ENCODE measurements around the gene SVOPL.

DNA sequence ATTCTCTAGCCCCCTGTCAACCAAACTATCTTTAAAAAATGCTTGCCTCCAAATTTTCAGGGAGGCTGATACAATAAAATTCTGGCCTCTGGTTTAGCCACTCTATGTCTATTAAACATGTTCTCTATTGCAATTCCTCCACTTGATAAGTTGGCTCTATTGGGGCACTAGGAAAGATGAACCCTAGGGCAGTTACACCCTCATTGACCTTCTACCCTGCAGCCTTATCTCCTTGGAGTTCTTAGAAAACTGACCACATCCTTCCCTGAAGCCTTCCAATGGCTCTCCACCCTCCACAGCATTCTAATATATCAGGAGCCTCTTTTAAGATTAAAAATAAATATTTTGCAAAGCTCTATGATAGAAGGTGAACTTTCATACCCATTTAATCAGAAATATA lies 30.6 kb downstream of the SVOPL start:
- TF ChIP-seq, protein P1, sequence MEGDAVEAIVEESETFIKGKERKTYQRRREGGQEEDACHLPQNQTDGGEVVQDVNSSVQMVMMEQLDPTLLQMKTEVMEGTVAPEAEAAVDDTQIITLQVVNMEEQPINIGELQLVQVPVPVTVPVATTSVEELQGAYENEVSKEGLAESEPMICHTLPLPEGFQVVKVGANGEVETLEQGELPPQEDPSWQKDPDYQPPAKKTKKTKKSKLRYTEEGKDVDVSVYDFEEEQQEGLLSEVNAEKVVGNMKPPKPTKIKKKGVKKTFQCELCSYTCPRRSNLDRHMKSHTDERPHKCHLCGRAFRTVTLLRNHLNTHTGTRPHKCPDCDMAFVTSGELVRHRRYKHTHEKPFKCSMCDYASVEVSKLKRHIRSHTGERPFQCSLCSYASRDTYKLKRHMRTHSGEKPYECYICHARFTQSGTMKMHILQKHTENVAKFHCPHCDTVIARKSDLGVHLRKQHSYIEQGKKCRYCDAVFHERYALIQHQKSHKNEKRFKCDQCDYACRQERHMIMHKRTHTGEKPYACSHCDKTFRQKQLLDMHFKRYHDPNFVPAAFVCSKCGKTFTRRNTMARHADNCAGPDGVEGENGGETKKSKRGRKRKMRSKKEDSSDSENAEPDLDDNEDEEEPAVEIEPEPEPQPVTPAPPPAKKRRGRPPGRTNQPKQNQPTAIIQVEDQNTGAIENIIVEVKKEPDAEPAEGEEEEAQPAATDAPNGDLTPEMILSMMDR (IDR thresholded peaks at IDR 0.05) = no peak
- TF ChIP-seq TCF7L2 (IDR thresholded peaks at IDR 0.05; ENCODE audit: low read depth, low read length) (no peak), SIN3A (IDR thresholded peaks at IDR 0.05; ENCODE audit: borderline replicate concordance, insufficient read depth, low read depth, low read length) (no peak)
- TF ChIP-seq, protein P2, sequence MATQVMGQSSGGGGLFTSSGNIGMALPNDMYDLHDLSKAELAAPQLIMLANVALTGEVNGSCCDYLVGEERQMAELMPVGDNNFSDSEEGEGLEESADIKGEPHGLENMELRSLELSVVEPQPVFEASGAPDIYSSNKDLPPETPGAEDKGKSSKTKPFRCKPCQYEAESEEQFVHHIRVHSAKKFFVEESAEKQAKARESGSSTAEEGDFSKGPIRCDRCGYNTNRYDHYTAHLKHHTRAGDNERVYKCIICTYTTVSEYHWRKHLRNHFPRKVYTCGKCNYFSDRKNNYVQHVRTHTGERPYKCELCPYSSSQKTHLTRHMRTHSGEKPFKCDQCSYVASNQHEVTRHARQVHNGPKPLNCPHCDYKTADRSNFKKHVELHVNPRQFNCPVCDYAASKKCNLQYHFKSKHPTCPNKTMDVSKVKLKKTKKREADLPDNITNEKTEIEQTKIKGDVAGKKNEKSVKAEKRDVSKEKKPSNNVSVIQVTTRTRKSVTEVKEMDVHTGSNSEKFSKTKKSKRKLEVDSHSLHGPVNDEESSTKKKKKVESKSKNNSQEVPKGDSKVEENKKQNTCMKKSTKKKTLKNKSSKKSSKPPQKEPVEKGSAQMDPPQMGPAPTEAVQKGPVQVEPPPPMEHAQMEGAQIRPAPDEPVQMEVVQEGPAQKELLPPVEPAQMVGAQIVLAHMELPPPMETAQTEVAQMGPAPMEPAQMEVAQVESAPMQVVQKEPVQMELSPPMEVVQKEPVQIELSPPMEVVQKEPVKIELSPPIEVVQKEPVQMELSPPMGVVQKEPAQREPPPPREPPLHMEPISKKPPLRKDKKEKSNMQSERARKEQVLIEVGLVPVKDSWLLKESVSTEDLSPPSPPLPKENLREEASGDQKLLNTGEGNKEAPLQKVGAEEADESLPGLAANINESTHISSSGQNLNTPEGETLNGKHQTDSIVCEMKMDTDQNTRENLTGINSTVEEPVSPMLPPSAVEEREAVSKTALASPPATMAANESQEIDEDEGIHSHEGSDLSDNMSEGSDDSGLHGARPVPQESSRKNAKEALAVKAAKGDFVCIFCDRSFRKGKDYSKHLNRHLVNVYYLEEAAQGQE (IDR thresholded peaks at IDR 0.05; ENCODE audit: insufficient read depth in 1 of 2, low read depth in 2 of 2, low read length in 1 of 2) = no peak
